Endothelial cell (in vitro differentiated cells): ENCODE data around the gene CKAP2L. TPM values are rescaled to one million over a fixed set of nuclear protein-coding genes. Genes with fewer than 3 reads are reported as not detected.

Experiments
- DNase-seq: peaks from one replicate; pipeline ENCODE4 v3.0.0; 2021; ENCODE audit warnings: low spot score
- H3K27ac Mint-ChIP-seq: one replicate; pipeline ENCODE4 v1.8.0; 2021; ENCODE audit warnings: mixed read lengths, inconsistent platforms; ENCODE audit not compliant: unreplicated experiment
- H3K27me3 Mint-ChIP-seq: one replicate; pipeline ENCODE4 v1.8.0; 2021; ENCODE audit warnings: mild to moderate bottlenecking, moderate library complexity, mixed read lengths, inconsistent platforms; ENCODE audit not compliant: unreplicated experiment
- H3K36me3 Mint-ChIP-seq: one replicate; pipeline ENCODE4 v1.8.0; 2021; ENCODE audit warnings: mild to moderate bottlenecking, low read depth, mixed read lengths, inconsistent platforms; ENCODE audit not compliant: unreplicated experiment
- H3K4me1 Mint-ChIP-seq: one replicate; pipeline ENCODE4 v1.8.0; 2021; ENCODE audit warnings: mild to moderate bottlenecking, mixed read lengths, inconsistent platforms; ENCODE audit not compliant: unreplicated experiment
- H3K4me3 Mint-ChIP-seq: one replicate; pipeline ENCODE4 v1.8.0; 2021; ENCODE audit warnings: mild to moderate bottlenecking, mixed read lengths, inconsistent platforms; ENCODE audit not compliant: unreplicated experiment
- H3K9me3 Mint-ChIP-seq: one replicate; pipeline ENCODE4 v1.8.0; 2021; ENCODE audit warnings: mixed read lengths, inconsistent platforms; ENCODE audit not compliant: unreplicated experiment
- CTCF ChIP-seq: fragments of 200-600 bp; sonication (generic); IDR thresholded peaks from one replicate; pipeline ENCODE4 v1.5.0; 2021; ENCODE audit warnings: antibody characterized with exemption; ENCODE audit not compliant: unreplicated experiment
- total RNA-seq: library from RNA; stranded (reverse); fragmentation: NEBNext Ultra II Directional; extraction: Animal tissue kit (Norgen Biotek cat#: 25700); gene quantifications from one replicate; pipeline ENCODE4 v1.2.1, GENCODE V29; 2021; ENCODE audit not compliant: unreplicated experiment

CKAP2L gene
- total RNA-seq, 1 donor from 2014 or later = 5.5 TPM

DNA sequence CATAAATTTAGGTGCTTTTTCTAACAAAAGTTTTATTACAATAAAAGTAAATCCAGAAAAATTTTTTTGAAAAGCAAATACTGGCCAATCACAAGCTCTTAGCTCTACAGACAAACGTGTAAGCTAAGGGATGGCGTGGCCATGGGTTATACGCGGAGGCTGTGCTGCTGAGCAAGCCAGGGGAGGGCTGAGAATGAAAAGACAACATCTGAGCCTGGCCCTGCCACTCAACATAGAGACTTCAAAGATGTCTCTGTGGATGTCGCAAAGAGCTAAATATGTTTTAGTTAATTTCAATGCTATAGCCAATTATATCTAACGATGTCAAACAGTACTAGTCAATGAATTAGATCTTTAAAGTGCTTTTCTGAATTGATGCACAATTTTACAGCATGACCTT, 76.9 kb downstream of the CKAP2L start:
- Mint-ChIP-seq H3K9me3 (no peaks in the 10 kb centered on the region), H3K27me3 (peaks cover 5% of the 10 kb centered on the region), H3K36me3 (no peaks in the 10 kb centered on the region), H3K27ac (no peak overlapping the region), H3K4me1 (peaks cover 46% of the 10 kb centered on the region), H3K4me3 (no peak overlapping the region)
- no peak for TF ChIP-seq CTCF
- no peak for DNase-seq

Other genes with a start within 250 kb of the CKAP2L start
- 22.1 TPM for gene POLR1B, start 222.1 kb downstream of the CKAP2L start, total RNA-seq
- gene CHCHD5, start 180.0 kb downstream of the CKAP2L start, total RNA-seq = 27.4 TPM
- 255 TPM for gene SLC20A1, start 118.7 kb downstream of the CKAP2L start, total RNA-seq
- gene NT5DC4, start 43.6 kb downstream of the CKAP2L start, total RNA-seq = not detected
- gene IL1A, start 19.9 kb upstream of the CKAP2L start, total RNA-seq = 0.26 TPM
- gene IL1B, start 72.2 kb upstream of the CKAP2L start, total RNA-seq = not detected
- gene IL37, start 146.6 kb upstream of the CKAP2L start, total RNA-seq = not detected
- not detected for gene IL36G, start 213.4 kb upstream of the CKAP2L start, total RNA-seq
- gene IL36A, start 240.8 kb upstream of the CKAP2L start, total RNA-seq = not detected